Endodermal cell (in vitro differentiated cells): ENCODE results near the gene PPP2R2C. TPM values are rescaled to one million over a fixed set of nuclear protein-coding genes. Genes with fewer than 3 reads are reported as not detected.

Experiments
- DNase-seq: peaks from one replicate; pipeline ENCODE4 v3.0.0-alpha.2; 2017
- H3K27ac ChIP-seq: 2 replicates; pipeline ENCODE4 v1.5.1; 2013; ENCODE audit warnings: mild to moderate bottlenecking, low read depth, low read length, moderate library complexity
- H3K27me3 ChIP-seq: 2 replicates; pipeline ENCODE4 v1.6.1; 2013; ENCODE audit warnings: mild to moderate bottlenecking, low read length, moderate library complexity; ENCODE audit not compliant: insufficient read depth, control insufficient read depth, poor library complexity, severe bottlenecking
- H3K36me3 ChIP-seq: 2 replicates; pipeline ENCODE4 v1.7.0; 2013; ENCODE audit warnings: mild to moderate bottlenecking, low read length, moderate library complexity; ENCODE audit not compliant: control insufficient read depth, insufficient read depth
- H3K4me1 ChIP-seq: one replicate; pipeline ENCODE4 v1.7.0; 2013; ENCODE audit warnings: low read length; ENCODE audit not compliant: control insufficient read depth, insufficient read depth
- H3K4me3 ChIP-seq: 2 replicates; pipeline ENCODE4 v1.5.1; 2013; ENCODE audit warnings: mild to moderate bottlenecking, low read length, moderate library complexity
- H3K9ac ChIP-seq: 2 replicates; pipeline ENCODE4 v1.6.1; 2013; ENCODE audit warnings: mild to moderate bottlenecking, low read length, moderate library complexity; ENCODE audit not compliant: poor library complexity, severe bottlenecking; ENCODE audit errors: extremely low read depth
- H3K9me3 ChIP-seq: 2 replicates; pipeline ENCODE4 v1.6.1; 2013; ENCODE audit warnings: mild to moderate bottlenecking, low read length, moderate library complexity; ENCODE audit not compliant: control insufficient read depth
- H3K27ac Mint-ChIP-seq: 2 replicates; pipeline ENCODE4 v1.8.0; 2020; ENCODE audit warnings: mixed read lengths
- H3K27me3 Mint-ChIP-seq: 2 replicates; pipeline ENCODE4 v1.8.0; 2021; ENCODE audit warnings: mild to moderate bottlenecking, mixed read lengths; ENCODE audit not compliant: insufficient read depth
- H3K36me3 Mint-ChIP-seq: 2 replicates; pipeline ENCODE4 v1.8.0; 2020; ENCODE audit warnings: low read depth, mixed read lengths
- H3K4me1 Mint-ChIP-seq: 2 replicates; pipeline ENCODE4 v1.8.0; 2020; ENCODE audit warnings: mixed read lengths
- H3K4me3 Mint-ChIP-seq: 2 replicates; pipeline ENCODE4 v1.8.0; 2020; ENCODE audit warnings: mild to moderate bottlenecking, moderate library complexity, mixed read lengths
- H3K9me3 Mint-ChIP-seq: 2 replicates; pipeline ENCODE4 v1.8.0; 2020; ENCODE audit warnings: mild to moderate bottlenecking, mixed read lengths
- CTCF ChIP-seq: fragments of 200-600 bp; sonication (generic); conservative IDR thresholded peaks from 2 replicates; pipeline ENCODE4 v1.5.0; 2021; ENCODE audit warnings: antibody characterized with exemption, mild to moderate bottlenecking
- WGBS, 2 experiments: methylation state at CpG; one replicate each; pipeline versions ENCODE4 v1.1.5 to v1.1.7; 2013; ENCODE audit warnings: missing lambda C conversion rate in 2 of 2, mixed read lengths in 1 of 2; ENCODE audit not compliant: insufficient coverage in 1 of 2, insufficient read length in 1 of 2; 5-methylcytosine and 5-hydroxymethylcytosine counted together
- total RNA-seq, 2 donors: library from RNA; stranded (reverse); fragmentation: NEBNext Ultra II Directional in 1 of 2; extraction: Animal tissue kit (Norgen Biotek cat#: 25700) in 1 of 2; gene quantifications; 2 replicates in 1 of 2; 3 replicates in 1 of 2; pipeline ENCODE4 v1.2.1, GENCODE V29; 2021

PPP2R2C gene
- total RNA-seq, 2 donors from 2014 or later = 4.4 to 19.2 TPM

GRCh38 chr4:6367371-6367851 is 105.0 kb downstream of the PPP2R2C start:
- Histone ChIP-seq H3K27ac (no peak overlapping the region), H3K4me3 (no peak overlapping the region), H3K9me3 (no peaks in the 10 kb centered on the region), H3K36me3 (no peaks in the 10 kb centered on the region), H3K4me1 (peaks cover 2% of the 10 kb centered on the region), H3K27me3 (peaks cover 12% of the 10 kb centered on the region), H3K9ac (no peak overlapping the region)
- H3K36me3 Mint-ChIP-seq = no peaks in the 10 kb centered on the region
- H3K27me3 Mint-ChIP-seq = peaks cover 36% of the 10 kb centered on the region
- 21 to 28% methylated on average over 7 to 8 of the region's 8 CpGs for WGBS, 2 experiments
- no peak overlapping the region for H3K4me3 Mint-ChIP-seq
- no peak overlapping the region for H3K27ac Mint-ChIP-seq
- TF ChIP-seq CTCF = no peak
- no peaks in the 10 kb centered on the region for H3K9me3 Mint-ChIP-seq
- peaks cover 14% of the 10 kb centered on the region for H3K4me1 Mint-ChIP-seq
- peak; percentile 93 for DNase-seq

GRCh38 chr4:6366581-6366980 is 105.8 kb downstream of the PPP2R2C start:
- Histone ChIP-seq H3K4me1 (peaks cover 2% of the 10 kb centered on the region), H3K27me3 (peaks cover 12% of the 10 kb centered on the region), H3K4me3 (no peak overlapping the region), H3K9me3 (no peaks in the 10 kb centered on the region), H3K9ac (no peak overlapping the region), H3K36me3 (no peaks in the 10 kb centered on the region), H3K27ac (no peak overlapping the region)
- 92% methylated on average over 2 to 5 of the region's 5 CpGs for WGBS, 2 experiments
- no peak overlapping the region for H3K4me3 Mint-ChIP-seq
- no peak for TF ChIP-seq CTCF
- H3K36me3 Mint-ChIP-seq = no peaks in the 10 kb centered on the region
- H3K27ac Mint-ChIP-seq = no peak overlapping the region
- H3K4me1 Mint-ChIP-seq = peaks cover 14% of the 10 kb centered on the region
- no peaks in the 10 kb centered on the region for H3K9me3 Mint-ChIP-seq
- peaks cover 36% of the 10 kb centered on the region for H3K27me3 Mint-ChIP-seq
- no peak for DNase-seq

GRCh38 chr4:6365545-6366086 is 106.8 kb downstream of the PPP2R2C start:
- Mint-ChIP-seq H3K27ac (no peak overlapping the region), H3K4me1 (peaks cover 14% of the 10 kb centered on the region), H3K36me3 (no peaks in the 10 kb centered on the region), H3K27me3 (peaks cover 43% of the 10 kb centered on the region), H3K4me3 (no peak overlapping the region), H3K9me3 (no peaks in the 10 kb centered on the region)
- WGBS, 2 experiments = 87 to 88% methylated on average over 13 of the region's 13 CpGs
- no peaks in the 10 kb centered on the region for H3K9me3 ChIP-seq
- H3K9ac ChIP-seq = no peak overlapping the region
- peaks cover 2% of the 10 kb centered on the region for H3K4me1 ChIP-seq
- no peak for DNase-seq
- peaks cover 19% of the 10 kb centered on the region for H3K27me3 ChIP-seq
- no peaks in the 10 kb centered on the region for H3K36me3 ChIP-seq
- no peak overlapping the region for H3K4me3 ChIP-seq
- H3K27ac ChIP-seq = no peak overlapping the region
- no peak for TF ChIP-seq CTCF
